ENCODE data around the gene MTX1.

Gene MTX1

DNA sequence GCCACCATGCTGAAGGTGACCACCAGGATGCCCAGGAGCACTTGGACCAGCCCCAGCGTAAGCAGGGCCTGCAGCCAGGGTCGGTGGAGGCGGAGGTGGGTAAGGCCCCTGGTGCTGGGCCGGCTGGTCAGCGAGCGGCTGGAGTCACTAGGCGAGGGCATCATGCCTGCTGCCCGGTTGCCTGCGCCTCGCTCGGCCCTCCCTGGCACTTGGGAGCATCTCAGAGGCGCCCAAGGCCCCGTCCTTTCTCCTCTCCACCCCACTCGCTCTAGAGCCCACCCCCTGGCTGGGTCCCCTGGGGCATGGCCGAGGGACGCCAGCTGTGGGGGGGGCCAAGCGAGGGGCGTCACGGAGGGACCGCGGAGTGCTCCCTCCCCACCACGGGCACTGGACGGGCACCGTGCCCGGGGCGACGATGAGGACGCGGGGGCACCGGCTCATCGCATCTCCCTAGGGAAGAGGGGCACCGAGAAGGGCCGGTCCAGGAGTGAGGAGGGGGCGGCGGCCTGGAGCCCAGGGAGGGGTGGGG lies 46.3 kb downstream of the MTX1 start:
- DNase-seq (ENCODE audit: low read depth, low spot score): no peak
- peak overlapping the region; percentile 65 for H3K4me3 ChIP-seq (ENCODE audit: low read length)
- no peaks in the 10 kb centered on the region for H3K27me3 ChIP-seq (ENCODE audit: control insufficient read depth, insufficient read depth, low read length)
- no peaks in the 10 kb centered on the region for H3K9me3 ChIP-seq (ENCODE audit: control insufficient read depth, insufficient read depth, low read length)
- peaks cover 7% of the 10 kb centered on the region for H3K4me1 ChIP-seq (ENCODE audit: control insufficient read depth, insufficient read depth, low read length)
- no peak overlapping the region for H3K27ac ChIP-seq (ENCODE audit: low read length)
- H3K36me3 ChIP-seq (ENCODE audit: control insufficient read depth, insufficient read depth, low read length): no peaks in the 10 kb centered on the region; the same call in 1 of the 2 replicates
- no CpG with 5 or more reads among the region's 35 CpGs for WGBS (ENCODE audit: insufficient coverage, insufficient read length)

DNA sequence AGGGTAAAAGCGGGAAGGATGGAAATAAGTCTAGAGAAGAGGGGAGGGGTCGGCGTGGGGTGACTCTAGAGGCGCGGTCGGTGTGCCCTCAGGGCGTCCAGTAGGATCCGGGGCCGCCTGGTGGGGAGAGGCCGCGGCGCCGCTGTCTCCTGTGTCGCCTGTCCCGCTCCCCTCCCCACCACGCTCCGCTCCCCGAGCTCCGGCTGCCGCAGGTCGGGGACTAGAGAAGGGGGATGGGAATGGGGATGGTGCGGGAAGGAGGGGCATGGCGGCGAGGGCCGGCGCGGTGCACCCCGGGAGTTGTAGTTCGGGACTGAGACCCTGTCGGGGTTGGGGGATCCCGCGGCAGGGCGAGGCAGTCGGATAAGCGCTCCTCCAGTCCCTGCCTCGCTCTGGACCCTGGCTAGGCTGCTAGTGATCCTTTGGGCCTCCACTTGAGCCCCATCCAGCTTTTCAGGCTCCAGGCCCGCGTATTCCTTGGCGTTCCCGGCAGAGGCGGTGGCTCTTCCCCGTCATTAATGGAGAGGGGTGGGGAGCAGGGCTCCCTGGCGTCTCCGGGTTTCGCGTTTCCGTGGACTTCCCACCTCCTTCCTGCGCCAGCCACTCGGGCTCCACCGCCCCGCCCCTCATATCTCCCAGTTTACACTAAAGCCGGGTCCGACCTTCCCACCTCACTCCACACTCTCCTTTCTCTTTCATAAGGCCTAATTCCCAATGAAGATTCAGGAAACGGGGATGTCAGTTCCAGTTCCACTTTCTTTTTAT lies 46.9 kb downstream of the MTX1 start, which contains the start of gene ENTREP3:
ENTREP3 (minus strand) TSS at position 241 of the 765 bp plus-strand sequence. CDS start 606 bp downstream, outside the sequence.
- H3K4me3 ChIP-seq (ENCODE audit: low read length): peak within 1 kb of the TSS; percentile 65
- DNase-seq (ENCODE audit: low read depth, low spot score): no peak
- H3K36me3 ChIP-seq (ENCODE audit: control insufficient read depth, insufficient read depth, low read length): no peaks in the 10 kb centered on the region; the same call in 1 of the 2 replicates
- H3K27ac ChIP-seq (ENCODE audit: low read length): no peak within 1 kb of the TSS
- H3K9me3 ChIP-seq (ENCODE audit: control insufficient read depth, insufficient read depth, low read length): no peaks in the 10 kb centered on the region
- WGBS (ENCODE audit: insufficient coverage, insufficient read length): no CpG with 5 or more reads among the region's 54 CpGs
- H3K27me3 ChIP-seq (ENCODE audit: control insufficient read depth, insufficient read depth, low read length): no peaks in the 10 kb centered on the region
- H3K4me1 ChIP-seq (ENCODE audit: control insufficient read depth, insufficient read depth, low read length): peaks cover 6% of the 10 kb centered on the region

DNA sequence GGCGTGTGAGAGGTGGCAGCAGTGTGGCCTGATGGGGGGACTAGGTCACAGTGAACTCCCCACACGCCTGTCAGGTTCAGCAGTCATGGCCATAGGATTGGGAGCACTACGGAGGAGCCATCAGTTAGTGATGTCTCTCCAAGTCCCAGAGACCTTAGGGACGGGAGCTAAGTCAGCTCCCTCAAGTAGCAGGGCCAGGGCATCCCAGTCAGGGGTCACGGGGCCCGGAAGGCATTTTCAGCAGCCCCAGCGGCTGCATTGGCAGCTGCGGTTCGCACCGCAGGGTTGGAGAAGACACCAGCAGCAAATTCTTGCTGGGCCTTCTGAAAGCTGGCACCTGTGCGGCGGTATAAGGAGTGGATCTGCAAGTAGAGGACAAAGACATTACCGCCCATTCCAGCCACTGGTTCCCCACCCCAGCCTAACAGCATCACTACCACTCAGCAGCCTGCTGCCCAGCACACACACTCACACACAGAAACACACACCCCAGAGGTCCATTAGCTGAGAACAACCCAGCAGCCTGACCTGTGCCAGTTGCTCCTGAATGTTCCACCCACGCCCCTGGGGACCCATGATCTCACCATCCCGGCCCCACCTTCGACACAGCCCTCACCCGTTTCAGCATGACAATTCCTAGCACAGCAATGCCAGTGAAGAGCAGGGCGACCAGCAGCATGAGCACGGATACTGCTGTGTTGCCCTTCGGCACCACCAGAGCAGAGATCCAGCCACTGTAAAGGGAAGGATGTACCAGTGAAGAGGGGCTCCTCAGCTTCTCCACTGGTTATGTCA lies 47.8 kb downstream of the MTX1 start:
- peaks cover 6% of the 10 kb centered on the region for H3K4me1 ChIP-seq (ENCODE audit: control insufficient read depth, insufficient read depth, low read length)
- no peaks in the 10 kb centered on the region for H3K27me3 ChIP-seq (ENCODE audit: control insufficient read depth, insufficient read depth, low read length)
- no peak for DNase-seq (ENCODE audit: low read depth, low spot score)
- WGBS (ENCODE audit: insufficient coverage, insufficient read length): no CpG with 5 or more reads among the region's 20 CpGs
- no peak overlapping the region for H3K27ac ChIP-seq (ENCODE audit: low read length)
- H3K9me3 ChIP-seq (ENCODE audit: control insufficient read depth, insufficient read depth, low read length): no peaks in the 10 kb centered on the region
- H3K4me3 ChIP-seq (ENCODE audit: low read length): peak overlapping the region; percentile 65; the same call in 1 of the 2 replicates
- H3K36me3 ChIP-seq (ENCODE audit: control insufficient read depth, insufficient read depth, low read length): no peaks in the 10 kb centered on the region; the same call in 1 of the 2 replicates

DNA sequence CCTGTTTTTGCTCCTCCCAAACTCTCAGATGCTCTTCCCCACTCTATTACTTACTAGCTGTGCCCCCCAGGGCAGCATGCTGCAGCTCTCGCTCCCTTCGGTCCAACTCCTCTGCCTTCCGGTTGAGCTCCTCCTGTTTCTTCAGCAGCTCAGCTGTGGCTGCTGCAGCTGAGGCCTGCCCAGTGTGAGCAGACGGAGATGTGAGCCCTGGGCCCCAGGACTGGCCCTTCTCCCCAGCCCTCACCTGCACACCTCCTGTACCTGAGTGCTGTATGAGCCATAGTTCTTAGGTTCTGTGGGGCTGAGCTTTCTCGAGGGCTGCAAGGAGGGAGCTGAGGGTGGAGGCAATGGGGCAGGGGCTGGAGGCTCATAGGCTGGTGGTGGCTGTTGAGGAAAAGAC lies 51.8 kb downstream of the MTX1 start:
- no CpG with 5 or more reads among the region's 5 CpGs for WGBS (ENCODE audit: insufficient coverage, insufficient read length)
- no peak overlapping the region for H3K27ac ChIP-seq (ENCODE audit: low read length)
- H3K36me3 ChIP-seq (ENCODE audit: control insufficient read depth, insufficient read depth, low read length): peaks cover 17% of the 10 kb centered on the region; the same call in 1 of the 2 replicates
- no peaks in the 10 kb centered on the region for H3K9me3 ChIP-seq (ENCODE audit: control insufficient read depth, insufficient read depth, low read length)
- no peak overlapping the region for H3K4me3 ChIP-seq (ENCODE audit: low read length)
- no peak for DNase-seq (ENCODE audit: low read depth, low spot score)
- no peaks in the 10 kb centered on the region for H3K27me3 ChIP-seq (ENCODE audit: control insufficient read depth, insufficient read depth, low read length)
- H3K4me1 ChIP-seq (ENCODE audit: control insufficient read depth, insufficient read depth, low read length): 0 out of 2 replicates have a peak, but pooled peaks cover 3% of the 10 kb centered on the region

DNA sequence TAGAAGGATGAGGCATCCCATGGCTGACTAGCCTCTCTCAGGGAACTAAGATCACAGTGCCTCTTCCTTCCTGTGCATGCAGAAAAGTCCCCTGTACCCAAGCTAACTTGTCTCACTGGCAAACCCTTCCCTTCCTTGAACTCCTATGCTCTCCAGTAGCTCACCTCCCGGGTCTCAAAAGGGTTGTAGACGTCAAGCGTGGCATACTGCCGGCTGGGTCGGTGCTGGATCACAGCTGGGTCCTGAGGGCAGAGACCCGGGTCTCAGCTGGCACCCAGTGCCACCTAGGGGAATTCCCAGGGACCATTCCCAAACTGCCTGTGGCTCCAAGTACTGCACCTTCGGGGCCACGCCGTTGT lies 53.0 kb downstream of the MTX1 start:
- no peaks in the 10 kb centered on the region for H3K9me3 ChIP-seq (ENCODE audit: control insufficient read depth, insufficient read depth, low read length)
- DNase-seq (ENCODE audit: low read depth, low spot score): no peak
- H3K4me3 ChIP-seq (ENCODE audit: low read length): peak overlapping the region; percentile 71
- no peaks in the 10 kb centered on the region for H3K27me3 ChIP-seq (ENCODE audit: control insufficient read depth, insufficient read depth, low read length)
- no peak overlapping the region for H3K27ac ChIP-seq (ENCODE audit: low read length)
- H3K4me1 ChIP-seq (ENCODE audit: control insufficient read depth, insufficient read depth, low read length): 0 out of 2 replicates have a peak, but pooled peaks cover 3% of the 10 kb centered on the region
- WGBS (ENCODE audit: insufficient coverage, insufficient read length): no CpG with 5 or more reads among the region's 9 CpGs
- peaks cover 23% of the 10 kb centered on the region for H3K36me3 ChIP-seq (ENCODE audit: control insufficient read depth, insufficient read depth, low read length)

DNA sequence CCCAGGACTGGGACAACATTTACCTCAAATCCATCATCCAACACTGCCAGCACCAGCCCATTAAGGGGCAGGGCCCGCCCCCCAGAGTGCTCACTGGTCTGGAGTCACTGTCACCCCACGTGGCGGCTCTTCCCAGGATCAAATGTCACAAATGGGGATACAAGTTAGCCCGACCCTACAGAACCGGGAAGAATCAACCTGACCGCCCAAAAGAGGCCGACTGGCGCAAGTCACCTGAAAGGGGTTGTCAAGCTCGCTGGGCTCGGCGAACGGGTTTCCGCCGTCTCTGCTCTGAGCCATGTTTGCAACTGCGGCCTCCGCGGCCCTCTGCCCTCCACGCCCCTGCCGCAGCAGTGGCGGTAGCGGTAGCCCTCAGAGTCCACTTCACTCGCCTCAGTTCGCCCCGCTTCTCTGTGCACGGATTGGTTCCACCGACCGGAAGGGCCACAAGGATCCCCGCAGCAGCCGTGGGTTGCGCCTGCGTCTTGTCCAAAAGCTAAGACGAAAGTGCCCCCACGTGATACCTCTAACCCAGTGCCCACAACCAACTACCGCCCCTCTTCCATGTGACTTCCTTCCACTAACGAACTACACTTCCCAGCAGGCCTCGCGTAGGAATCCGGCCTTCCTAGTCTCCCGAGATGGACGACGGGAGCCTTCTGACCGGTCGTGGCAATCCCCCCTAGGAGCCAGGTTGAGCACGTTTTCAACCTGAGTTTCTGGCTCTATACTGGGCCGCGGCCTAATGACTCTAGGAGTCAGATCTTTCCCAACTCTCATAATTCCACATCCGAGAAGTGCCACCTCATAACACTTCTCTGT lies 53.6 kb downstream of the MTX1 start, which contains the start of gene SCAMP3:
SCAMP3 (minus strand) TSS at position 509 of the 822 bp plus-strand sequence; CDS start at position 300, 209 bp downstream.
- peak within 1 kb of the TSS; percentile 71 for H3K4me3 ChIP-seq (ENCODE audit: low read length)
- no CpG with 5 or more reads among the region's 47 CpGs for WGBS (ENCODE audit: insufficient coverage, insufficient read length)
- peaks cover 28% of the 10 kb centered on the region for H3K36me3 ChIP-seq (ENCODE audit: control insufficient read depth, insufficient read depth, low read length)
- no peaks in the 10 kb centered on the region for H3K9me3 ChIP-seq (ENCODE audit: control insufficient read depth, insufficient read depth, low read length)
- H3K27ac ChIP-seq (ENCODE audit: low read length): no peak within 1 kb of the TSS
- H3K27me3 ChIP-seq (ENCODE audit: control insufficient read depth, insufficient read depth, low read length): no peaks in the 10 kb centered on the region
- H3K4me1 ChIP-seq (ENCODE audit: control insufficient read depth, insufficient read depth, low read length): 0 out of 2 replicates have a peak, but pooled peaks cover 3% of the 10 kb centered on the region
- peak; percentile 99 for DNase-seq (ENCODE audit: low read depth, low spot score)

DNA sequence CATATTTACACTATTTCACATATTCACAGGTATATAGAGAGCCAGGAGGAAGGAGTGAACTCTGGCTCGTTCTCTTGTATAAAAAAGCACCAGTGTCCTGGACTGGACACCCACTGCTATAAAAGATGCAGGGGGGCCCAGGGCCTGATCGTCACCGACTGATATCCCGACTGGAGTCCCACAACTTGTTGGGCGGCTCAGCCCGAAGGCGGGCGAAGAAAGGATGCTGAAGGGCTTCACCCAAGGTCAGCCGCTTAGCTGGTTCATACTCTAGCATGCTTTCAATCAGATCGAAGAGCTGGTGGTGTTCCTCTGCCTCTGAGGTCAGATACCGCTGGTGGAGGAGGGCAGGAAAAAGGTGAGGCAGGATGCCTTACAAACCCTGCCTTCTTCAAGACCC lies 54.6 kb downstream of the MTX1 start:
- peaks cover 37% of the 10 kb centered on the region for H3K36me3 ChIP-seq (ENCODE audit: control insufficient read depth, insufficient read depth, low read length)
- WGBS (ENCODE audit: insufficient coverage, insufficient read length): no CpG with 5 or more reads among the region's 11 CpGs
- H3K27ac ChIP-seq (ENCODE audit: low read length): no peak overlapping the region

More for the DNA sequence above, 54.6 kb downstream of the MTX1 start:
- Histone ChIP-seq H3K27me3 (ENCODE audit: control insufficient read depth, insufficient read depth, low read length) (no peaks in the 10 kb centered on the region), H3K4me1 (ENCODE audit: control insufficient read depth, insufficient read depth, low read length) (0 out of 2 replicates have a peak, but pooled peaks cover 3% of the 10 kb centered on the region), H3K4me3 (ENCODE audit: low read length) (no peak overlapping the region), H3K9me3 (ENCODE audit: control insufficient read depth, insufficient read depth, low read length) (no peaks in the 10 kb centered on the region)
- no peak for DNase-seq (ENCODE audit: low read depth, low spot score)

All from iPS DF 6.9 (cell line).